Adrenal gland (tissue), 5 donors: ENCODE data around the gene CHP1.
"Not testable (repeated sequence)": the region's sequence is repeated elsewhere in the genome, so short reads cannot be mapped to it uniquely, and the experiment has no call there.

Experiments used
- POLR2A ChIP-seq, 2 donors: fragments of 450-650 bp; IDR thresholded peaks; one replicate each; pipeline ENCODE4 v1.6.1; 2017; ENCODE audit warnings: antibody characterized with exemption in 2 of 2, mild to moderate bottlenecking in 2 of 2, moderate library complexity in 1 of 2
- TF ChIP-seq, protein P1 (sequence below), 6 experiments: fragments of 450-650 bp in 4 of 6; fragments of 200-600 bp in 2 of 6; sonication (generic) in 1 of 6; IDR thresholded peaks; 1 replicate in 5 of 6; 2 replicates in 1 of 6; pipeline versions ENCODE4 v1.5.1 to v1.8.0; 2016 to 2021; ENCODE audit warnings: antibody characterized with exemption in 6 of 6, mild to moderate bottlenecking in 2 of 6, moderate library complexity in 1 of 6
- donor health status: DM: no; HTN: no; CAD: no.

DNA sequence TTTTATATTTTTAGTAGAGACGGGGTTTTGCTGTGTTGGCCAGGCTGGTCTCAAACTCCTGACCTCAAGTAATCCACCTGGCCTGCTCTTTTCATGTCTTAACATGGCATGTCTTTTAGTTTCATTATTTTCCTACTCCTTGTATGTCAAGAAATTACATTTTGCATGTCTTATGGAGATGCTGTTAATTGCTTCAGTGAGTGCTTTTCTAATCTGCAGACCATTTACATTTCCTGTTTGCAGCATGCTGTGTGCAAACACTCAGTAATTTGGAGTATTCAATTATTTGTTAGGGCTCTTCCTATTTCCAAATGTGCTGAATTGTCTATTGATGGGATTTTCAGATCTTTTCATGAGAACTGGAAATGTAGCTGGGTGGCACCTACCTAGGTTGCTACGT lies 70.1 kb downstream of the CHP1 start:
- not testable (repeated sequence) for TF ChIP-seq POLR2A (IDR thresholded peaks at IDR 0.05)
- TF ChIP-seq, protein P1, sequence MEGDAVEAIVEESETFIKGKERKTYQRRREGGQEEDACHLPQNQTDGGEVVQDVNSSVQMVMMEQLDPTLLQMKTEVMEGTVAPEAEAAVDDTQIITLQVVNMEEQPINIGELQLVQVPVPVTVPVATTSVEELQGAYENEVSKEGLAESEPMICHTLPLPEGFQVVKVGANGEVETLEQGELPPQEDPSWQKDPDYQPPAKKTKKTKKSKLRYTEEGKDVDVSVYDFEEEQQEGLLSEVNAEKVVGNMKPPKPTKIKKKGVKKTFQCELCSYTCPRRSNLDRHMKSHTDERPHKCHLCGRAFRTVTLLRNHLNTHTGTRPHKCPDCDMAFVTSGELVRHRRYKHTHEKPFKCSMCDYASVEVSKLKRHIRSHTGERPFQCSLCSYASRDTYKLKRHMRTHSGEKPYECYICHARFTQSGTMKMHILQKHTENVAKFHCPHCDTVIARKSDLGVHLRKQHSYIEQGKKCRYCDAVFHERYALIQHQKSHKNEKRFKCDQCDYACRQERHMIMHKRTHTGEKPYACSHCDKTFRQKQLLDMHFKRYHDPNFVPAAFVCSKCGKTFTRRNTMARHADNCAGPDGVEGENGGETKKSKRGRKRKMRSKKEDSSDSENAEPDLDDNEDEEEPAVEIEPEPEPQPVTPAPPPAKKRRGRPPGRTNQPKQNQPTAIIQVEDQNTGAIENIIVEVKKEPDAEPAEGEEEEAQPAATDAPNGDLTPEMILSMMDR (IDR thresholded peaks at IDR 0.05) = not testable (repeated sequence)
